ENCODE data around the gene ZBED4.

The ZBED4 gene

GRCh38 chr22:49880281-49880680, 26.6 kb downstream of the ZBED4 start:
- no peak for DNase-seq (ENCODE audit: low read depth in 2 of 2)

- DNase-seq (ENCODE audit: low read depth in 2 of 2): no peak
Observed at GRCh38 chr22:49881856-49882255, 28.2 kb downstream of the ZBED4 start.

- DNase-seq (ENCODE audit: low read depth in 2 of 2): no peak
Observed at GRCh38 chr22:49882519-49883293, 29.1 kb downstream of the ZBED4 start.

GRCh38 chr22:49883294-49883640, 29.6 kb downstream of the ZBED4 start:
- no peak for DNase-seq (ENCODE audit: low read depth in 2 of 2)

- DNase-seq (ENCODE audit: low read depth in 2 of 2): no peak
Observed at GRCh38 chr22:49884075-49884474, 30.4 kb downstream of the ZBED4 start.

GRCh38 chr22:49884503-49885260, 31.0 kb downstream of the ZBED4 start:
- no peak for DNase-seq (ENCODE audit: low read depth in 2 of 2)

- DNase-seq (ENCODE audit: low read depth in 2 of 2): no peak
Observed at GRCh38 chr22:49885281-49885680, 31.6 kb downstream of the ZBED4 start.

- no peak for DNase-seq (ENCODE audit: low read depth in 2 of 2)
Observed at GRCh38 chr22:49885881-49886280, 32.2 kb downstream of the ZBED4 start.

- DNase-seq (ENCODE audit: low read depth in 2 of 2): no peak
Observed at GRCh38 chr22:49886346-49887063, 32.9 kb downstream of the ZBED4 start.

- no peak for DNase-seq (ENCODE audit: low read depth in 2 of 2)
Observed at GRCh38 chr22:49887064-49887451, 33.4 kb downstream of the ZBED4 start.

GRCh38 chr22:49887702-49888101, 34.1 kb downstream of the ZBED4 start:
- no peak for DNase-seq (ENCODE audit: low read depth in 2 of 2)

- DNase-seq (ENCODE audit: low read depth in 2 of 2): no peak
Observed at GRCh38 chr22:49889071-49889470, 35.4 kb downstream of the ZBED4 start.

GRCh38 chr22:49892226-49892899, 38.7 kb downstream of the ZBED4 start:
- DNase-seq (ENCODE audit: low read depth in 2 of 2): no peak

- no peak for DNase-seq (ENCODE audit: low read depth in 2 of 2)
Observed at GRCh38 chr22:49893025-49893424, 39.4 kb downstream of the ZBED4 start.

GRCh38 chr22:49894322-49895054, 40.8 kb downstream of the ZBED4 start:
- no peak for DNase-seq (ENCODE audit: low read depth in 2 of 2)

- no peak for DNase-seq (ENCODE audit: low read depth in 2 of 2)
Observed at GRCh38 chr22:49896201-49896600, 42.6 kb downstream of the ZBED4 start.

- no peak for DNase-seq (ENCODE audit: low read depth in 2 of 2)
Observed at GRCh38 chr22:49897015-49897684, 43.5 kb downstream of the ZBED4 start.

GRCh38 chr22:49899530-49899929, 45.9 kb downstream of the ZBED4 start:
- DNase-seq (ENCODE audit: low read depth in 2 of 2): no peak

GRCh38 chr22:49900441-49901230, 47.0 kb downstream of the ZBED4 start:
- no peak for DNase-seq (ENCODE audit: low read depth in 2 of 2)

GRCh38 chr22:49901457-49901856, 47.8 kb downstream of the ZBED4 start:
- DNase-seq (ENCODE audit: low read depth in 2 of 2): no peak

Measured in fibroblast of skin of left biceps (primary cell).